Peyer's patch (tissue), 4 donors: ENCODE results near the gene ALPL.

Source experiments
- CTCF ChIP-seq, 6 experiments: fragments of 450-650 bp in 4 of 6; fragments of 200-600 bp in 2 of 6; sonication (generic) in 1 of 6; IDR thresholded peaks; one replicate each; pipeline ENCODE4 v1.5.1; 2017 to 2019; ENCODE audit warnings: antibody characterized with exemption in 6 of 6, mild to moderate bottlenecking in 3 of 6, moderate library complexity in 1 of 6
- POLR2A ChIP-seq, 2 donors: fragments of 450-650 bp; IDR thresholded peaks; one replicate each; pipeline ENCODE4 v1.5.1; 2017; ENCODE audit warnings: antibody characterized with exemption in 2 of 2, mild to moderate bottlenecking in 2 of 2, moderate library complexity in 2 of 2

GRCh38 chr1:21562896-21563295 is 53.7 kb downstream of the ALPL start:
- TF ChIP-seq CTCF (IDR thresholded peaks at IDR 0.05), result no peak
- no peak for TF ChIP-seq POLR2A (IDR thresholded peaks at IDR 0.05)
